GM18526 (cell line): ENCODE data around the gene USP10.

Experiments used
- POLR2A ChIP-seq: IDR thresholded peaks from 3 replicates; pipeline ENCODE4 v1.6.1; 2011; ENCODE audit not compliant: insufficient read length; ENCODE audit errors: extremely low read depth

The USP10 gene

GRCh38 chr16:84683691-84684591 is 15.9 kb upstream of the USP10 start:
- TF ChIP-seq POLR2A, result no peak

GRCh38 chr16:84684592-84684965 is 15.2 kb upstream of the USP10 start:
- no peak for TF ChIP-seq POLR2A

- TF ChIP-seq POLR2A, result no peak
Measured at GRCh38 chr16:84685210-84685609, 14.6 kb upstream of the USP10 start.

GRCh38 chr16:84686707-84687298 is 13.0 kb upstream of the USP10 start:
- TF ChIP-seq POLR2A, result no peak

GRCh38 chr16:84687715-84688114 is 12.1 kb upstream of the USP10 start:
- TF ChIP-seq POLR2A, result no peak

GRCh38 chr16:84689111-84689510 is 10.7 kb upstream of the USP10 start:
- no peak for TF ChIP-seq POLR2A

GRCh38 chr16:84690088-84690819 is 9.5 kb upstream of the USP10 start:
- no peak for TF ChIP-seq POLR2A

GRCh38 chr16:84692451-84693214 is 7.2 kb upstream of the USP10 start:
- no peak for TF ChIP-seq POLR2A

- TF ChIP-seq POLR2A, result no peak
Measured at GRCh38 chr16:84694980-84695379, 4.8 kb upstream of the USP10 start.

GRCh38 chr16:84699147-84699711 is 571 bp upstream of the USP10 start:
- TF ChIP-seq POLR2A, result no peak

GRCh38 chr16:84700446-84701300 is 873 bp downstream of the USP10 start:
- TF ChIP-seq POLR2A, result no peak

GRCh38 chr16:84703681-84704080 is 3.9 kb downstream of the USP10 start:
- TF ChIP-seq POLR2A, result no peak

GRCh38 chr16:84704253-84704652 is 4.5 kb downstream of the USP10 start:
- TF ChIP-seq POLR2A, result no peak

GRCh38 chr16:84706856-84707255 is 7.1 kb downstream of the USP10 start:
- TF ChIP-seq POLR2A, result no peak

GRCh38 chr16:84709609-84710008 is 9.8 kb downstream of the USP10 start:
- TF ChIP-seq POLR2A, result no peak

- no peak for TF ChIP-seq POLR2A
Measured at GRCh38 chr16:84710686-84711085, 10.9 kb downstream of the USP10 start.
